K562 (cell line): Measurements from ENCODE around the gene PCDH9. TPM values are rescaled to one million over a fixed set of nuclear protein-coding genes. Genes with fewer than 3 reads are reported as not detected.

Source experiments
- ATAC-seq: fragments of 200-7000 bp; cut with Tn5 transposase; 3 replicates; pipeline ENCODE4 v1.9.1; 2020; ENCODE audit warnings: moderate library complexity
- BruUV-seq: library from RNA; stranded (reverse); fragments of 400-500 nt; replicated peaks from 2 replicates; lab custom pipeline; 2021; lab: Mats Ljungman, UMichigan
- CTCF ChIA-PET: fragments of 300-600 bp; formaldehyde crosslinking; extraction: SDS; loops from one replicate; lab custom pipeline; 2021; ENCODE audit warnings: low intra/inter-chr PET ratio; lab: Yijun Ruan, JAX
- POLR2A ChIA-PET: fragments of 300-600, 350-650 bp; sonication (Branson Sonifier 250); formaldehyde crosslinking; extraction: SDS; loops from one replicate; lab custom pipeline; 2021; ENCODE audit warnings: antibody characterized with exemption, inconsistent platforms; lab: Yijun Ruan, JAX
- DNase-seq, 4 experiments: peaks; one replicate each; pipeline versions ENCODE4 v3.0.0 to v3.0.0-alpha.2; 2011 to 2018; ENCODE audit warnings: low spot score in 3 of 4, mixed read lengths in 3 of 4; ENCODE audit errors: extremely low read depth in 1 of 4
- FAIRE-seq: peaks from 2 replicates; lab custom pipeline; 2011; peaks lifted over from hg19 to GRCh38; lab: Jason Lieb, UNC
- H2AFZ ChIP-seq: 2 replicates; pipeline ENCODE4 v1.6.0; 2011; ENCODE audit warnings: low read depth, low read length, control low read depth, inconsistent platforms
- H3K27ac ChIP-seq: fragments of 200-600 bp; 3 replicates; pipeline ENCODE4 v1.8.0; 2011; ENCODE audit warnings: low read depth, mild to moderate bottlenecking, control low read depth, inconsistent platforms, low read length, moderate library complexity, mixed read lengths; ENCODE audit errors: extremely low read depth
- H3K27me3 ChIP-seq, 2 experiments: fragments of 300-600 bp in 1 of 2; 2 replicates in 1 of 2; 3 replicates in 1 of 2; pipeline versions ENCODE4 v1.6.0 to v1.8.0; 2011; ENCODE audit warnings: inconsistent platforms in 2 of 2, low read length in 2 of 2, mild to moderate bottlenecking in 1 of 2, mixed read lengths in 1 of 2, moderate library complexity in 1 of 2; ENCODE audit not compliant: control insufficient read depth in 2 of 2, insufficient read depth in 2 of 2
- H3K36me3 ChIP-seq: fragments of 300-600 bp; 3 replicates; pipeline ENCODE4 v1.8.0; 2011; ENCODE audit warnings: mild to moderate bottlenecking, low read length, inconsistent platforms; ENCODE audit not compliant: control insufficient read depth, insufficient read depth
- H3K4me1 ChIP-seq, 2 experiments: fragments of 200-600 bp in 1 of 2; replicated peaks in 1 of 2; 2 replicates in 1 of 2; 3 replicates in 1 of 2; pipeline versions ENCODE4 v1.5.1 to v1.8.0; 2011; ENCODE audit warnings: inconsistent platforms in 2 of 2, low read length in 2 of 2, mild to moderate bottlenecking in 1 of 2, mixed read lengths in 1 of 2, moderate library complexity in 1 of 2; ENCODE audit not compliant: control insufficient read depth in 2 of 2, insufficient read depth in 2 of 2
- H3K4me2 ChIP-seq: 2 replicates; pipeline ENCODE4 v1.6.1; 2011; ENCODE audit warnings: low read length, control low read depth, inconsistent platforms, mixed read lengths; ENCODE audit not compliant: insufficient read depth
- H3K4me3 ChIP-seq: fragments of 200-600 bp; sonication (generic), shearing (Covaris generic); 2 replicates; pipeline ENCODE4 v1.5.1; 2016; ENCODE audit warnings: control low read depth, inconsistent platforms
- H3K79me2 ChIP-seq: fragments of 200-600 bp; 3 replicates; pipeline ENCODE4 v1.8.0; 2011; ENCODE audit warnings: low read length, inconsistent platforms; ENCODE audit not compliant: control insufficient read depth, insufficient read depth
- H3K9ac ChIP-seq, 2 experiments: 2 replicates each; pipeline versions ENCODE4 v1.6.0 to v1.6.1; 2011; ENCODE audit warnings: low read depth in 2 of 2, low read length in 2 of 2, control low read depth in 1 of 2, inconsistent platforms in 1 of 2, mild to moderate bottlenecking in 1 of 2, mixed read lengths in 1 of 2; ENCODE audit not compliant: insufficient read depth in 1 of 2
- H3K9me1 ChIP-seq: one replicate; pipeline ENCODE4 v1.6.0; 2011; ENCODE audit warnings: inconsistent platforms, mild to moderate bottlenecking, low read length, moderate library complexity; ENCODE audit not compliant: control insufficient read depth, insufficient read depth
- H3K9me3 ChIP-seq: replicated peaks from 2 replicates; pipeline ENCODE4 v1.5.1; 2011; ENCODE audit warnings: low read depth, low read length, inconsistent platforms; ENCODE audit not compliant: control insufficient read depth, insufficient read depth
- H4K20me1 ChIP-seq: replicated peaks from 2 replicates; pipeline ENCODE4 v1.6.1; 2011; ENCODE audit warnings: low read length, inconsistent platforms, mixed read lengths; ENCODE audit not compliant: control insufficient read depth, insufficient read depth
- BHLHE40 ChIP-seq: IDR thresholded peaks from 2 replicates; pipeline ENCODE4 v1.6.1; 2011; ENCODE audit warnings: low read length, improper control_type of control experiment
- HNRNPUL1 ChIP-seq: fragments of 200-400 bp; formaldehyde crosslinking; IDR thresholded peaks from 2 replicates; pipeline ENCODE4 v1.6.1; 2017; ENCODE audit warnings: low read length
- JUN ChIP-seq, 2 experiments: sonication (generic) in 1 of 2; formaldehyde crosslinking in 1 of 2; IDR thresholded peaks; 2 replicates each; pipeline versions ENCODE4 v1.6.1 to v1.8.0; 2012 to 2022; ENCODE audit warnings: borderline replicate concordance in 2 of 2, mild to moderate bottlenecking in 2 of 2, improper control_type of control experiment in 1 of 2, low read depth in 1 of 2, low read length in 1 of 2, missing genetic modification reagents in 1 of 2
- ZC3H11A ChIP-seq: IDR thresholded peaks from 2 replicates; pipeline ENCODE4 v1.6.1; 2012; ENCODE audit warnings: low read depth, low read length, improper control_type of control experiment
- ZNF354B ChIP-seq: fragments of 250-450 bp; sonication (Bioruptor Pico); IDR thresholded peaks from 2 replicates; pipeline ENCODE4 v1.4.0; 2020
- ZNF551 ChIP-seq: fragments of 250-450 bp; sonication (Bioruptor Pico); IDR thresholded peaks from 2 replicates; pipeline ENCODE4 v1.5.0; 2021; ENCODE audit warnings: mild to moderate bottlenecking, moderate library complexity
- ZNF644 ChIP-seq: fragments of 200-800 bp; sonication (Bioruptor generic); IDR thresholded peaks from 2 replicates; pipeline ENCODE4 v1.6.1; 2016; ENCODE audit warnings: low read depth, missing genetic modification characterization, missing compliant biosample characterization
- ZNF77 ChIP-seq: fragments of 250-450 bp; sonication (Bioruptor Pico); IDR thresholded peaks from 2 replicates; pipeline ENCODE4 v1.5.0; 2020
- ZNF778 ChIP-seq: fragments of 450-650 bp; formaldehyde crosslinking; IDR thresholded peaks from 2 replicates; pipeline ENCODE4 v1.4.0; 2020; ENCODE audit warnings: mild to moderate bottlenecking, moderate library complexity
- WGBS: fragments of 100-300 bp; shearing (Covaris generic); methylation state at CpG from one replicate; pipeline ENCODE4 v1.1.6; 2016; ENCODE audit warnings: low coverage, mixed read lengths; ENCODE audit not compliant: insufficient coverage; ENCODE audit errors: missing lambda C conversion rate; 5-methylcytosine and 5-hydroxymethylcytosine counted together
- in situ Hi-C: fragments of 300-500 bp; cut with MboI; formaldehyde crosslinking; loops from 4 replicates; pipeline ENCODE4 v1.15.0; 2018; ENCODE audit warnings: inconsistent platforms, mixed read lengths
- intact Hi-C: fragments of 100-400 bp; cut with micrococcal nuclease; formaldehyde crosslinking; loops from 2 replicates; pipeline ENCODE4 v1.14.2; 2022
- polyA plus RNA-seq, 8 experiments: library from polyadenylated mRNA; depleted of rRNA in 4 of 8; stranded (reverse) in 5 of 8; unstranded in 3 of 8; fragments of >200 nt; fragmentation: Nextera tagmentation in 2 of 8; fragmentation: Illumina TruSeq in 1 of 8; extraction: Ambion mirVana in 2 of 8; extraction: Trizol in 1 of 8; gene quantifications; 2 replicates each; pipeline versions ENCODE4 v1.2.1 to v1.2.3, GENCODE V29; 2011 to 2014; ENCODE audit warnings: inconsistent platforms in 1 of 8, missing spikeins in 1 of 8
- total RNA-seq, 7 experiments: library from RNA; depleted of rRNA in 6 of 7; stranded (reverse); fragments of >200 nt in 6 of 7; fragmentation: Illumina TruSeq in 2 of 7; extraction: Trizol in 2 of 7; gene quantifications; 2 replicates each; pipeline versions ENCODE4 v1.2.1 to v1.2.3, GENCODE V29; 2011 to 2021; ENCODE audit warnings: low replicate concordance in 1 of 7
- TF ChIP-seq, protein P1 (sequence below): fragments of 450-650 bp; conservative IDR thresholded peaks from 2 replicates; pipeline ENCODE4 v1.6.1; 2016; ENCODE audit warnings: missing genetic modification characterization, low read depth, mild to moderate bottlenecking, missing compliant biosample characterization, moderate library complexity
- TF ChIP-seq, protein P2 (sequence below): fragments of 450-650 bp; formaldehyde crosslinking; IDR thresholded peaks from 2 replicates; pipeline ENCODE4 v1.4.0; 2020; ENCODE audit warnings: mild to moderate bottlenecking

PCDH9 gene
- total and polyA plus RNA-seq, 9 of the 15 experiments (the other 6 are each of a cell fraction or from before 2014, with no cell fraction given), result 1.1 to 6.7 (median 4.9) TPM

GRCh38 chr13:66821551-66821950, 408.6 kb downstream of the PCDH9 start:
- TF ChIP-seq HNRNPUL1, result no peak
- no peak for TF ChIP-seq JUN (IDR thresholded peaks at IDR 0.05; ENCODE audit: borderline replicate concordance, low read depth, low read length)
- no peak for TF ChIP-seq JUN (CRISPR knock-in tag; IDR thresholded peaks at IDR 0.05; ENCODE audit: borderline replicate concordance)
- TF ChIP-seq BHLHE40, result no peak
- TF ChIP-seq ZC3H11A, result no peak
- TF ChIP-seq ZNF77 (CRISPR knock-in tag), result no peak
- TF ChIP-seq, protein P1, sequence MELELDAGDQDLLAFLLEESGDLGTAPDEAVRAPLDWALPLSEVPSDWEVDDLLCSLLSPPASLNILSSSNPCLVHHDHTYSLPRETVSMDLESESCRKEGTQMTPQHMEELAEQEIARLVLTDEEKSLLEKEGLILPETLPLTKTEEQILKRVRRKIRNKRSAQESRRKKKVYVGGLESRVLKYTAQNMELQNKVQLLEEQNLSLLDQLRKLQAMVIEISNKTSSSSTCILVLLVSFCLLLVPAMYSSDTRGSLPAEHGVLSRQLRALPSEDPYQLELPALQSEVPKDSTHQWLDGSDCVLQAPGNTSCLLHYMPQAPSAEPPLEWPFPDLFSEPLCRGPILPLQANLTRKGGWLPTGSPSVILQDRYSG (tag), result no peak
- no peak for TF ChIP-seq ZNF644 (tag)
- TF ChIP-seq ZNF354B (CRISPR knock-in tag), result no peak
- no peak for TF ChIP-seq ZNF551 (CRISPR knock-in tag)
- TF ChIP-seq, protein P2, sequence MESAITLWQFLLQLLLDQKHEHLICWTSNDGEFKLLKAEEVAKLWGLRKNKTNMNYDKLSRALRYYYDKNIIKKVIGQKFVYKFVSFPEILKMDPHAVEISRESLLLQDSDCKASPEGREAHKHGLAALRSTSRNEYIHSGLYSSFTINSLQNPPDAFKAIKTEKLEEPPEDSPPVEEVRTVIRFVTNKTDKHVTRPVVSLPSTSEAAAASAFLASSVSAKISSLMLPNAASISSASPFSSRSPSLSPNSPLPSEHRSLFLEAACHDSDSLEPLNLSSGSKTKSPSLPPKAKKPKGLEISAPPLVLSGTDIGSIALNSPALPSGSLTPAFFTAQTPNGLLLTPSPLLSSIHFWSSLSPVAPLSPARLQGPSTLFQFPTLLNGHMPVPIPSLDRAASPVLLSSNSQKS (CRISPR knock-in tag), result no peak
- no peak for TF ChIP-seq ZNF778
- TF ChIP-seq, all 486 proteins: peak for 0
- ChIA-PET POLR2A (no interaction called here), CTCF (no interaction called here)
- no peak for ATAC-seq
- in situ Hi-C loops (no loop called here), intact Hi-C loops (no loop called here)
- Histone ChIP-seq H3K9me3 (no peaks in the 10 kb centered on the region), H3K36me3 (no peaks in the 10 kb centered on the region), H3K79me2 (no peaks in the 10 kb centered on the region), H3K27ac (no peak overlapping the region), H3K27me3 (no peaks in the 10 kb centered on the region), H2AFZ (no peak overlapping the region), H3K9ac (no peak overlapping the region), H3K4me1 (no peaks in the 10 kb centered on the region), H3K9me1 (no peaks in the 10 kb centered on the region), H3K4me2 (no peak overlapping the region), H3K4me3 (no peak overlapping the region), H4K20me1 (no peaks in the 10 kb centered on the region)
- 53% methylated on average over 1 of the region's 1 CpG for WGBS
- no TSS peak for BruUV-seq
- DNase-seq, result no peak
- no peak for FAIRE-seq
